ENCODE results near the gene CHI3L2.

DNA sequence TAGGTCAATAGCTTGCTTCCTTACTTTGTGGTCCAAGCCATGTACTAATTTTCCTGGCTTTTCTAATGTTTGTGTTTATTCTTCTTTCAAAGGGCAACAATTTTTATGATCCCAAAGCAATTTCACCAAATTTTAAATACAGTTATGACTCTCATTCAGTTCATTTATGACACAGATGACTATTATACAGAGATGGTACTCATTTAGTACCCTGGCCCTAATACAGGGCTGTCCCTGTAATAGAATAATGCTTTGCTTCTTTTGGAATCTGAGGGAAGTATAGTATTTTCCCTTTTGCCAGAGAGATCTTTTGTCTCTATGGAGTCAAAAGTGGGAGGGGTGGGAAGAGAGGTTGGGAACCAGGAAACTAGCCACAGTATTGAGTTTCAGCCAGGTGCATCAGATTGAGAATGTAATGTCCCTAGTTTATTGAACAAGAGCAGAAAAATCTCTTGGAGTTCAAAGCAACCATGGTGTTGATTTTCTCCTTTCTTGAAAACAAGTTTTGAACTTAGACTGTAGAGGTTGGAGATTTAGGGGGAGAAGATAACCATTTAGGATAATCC is 47.5 kb upstream of the CHI3L2 start:
- TF ChIP-seq CTCF (conservative IDR thresholded peaks at IDR 0.05) = no peak
- TF ChIP-seq ZFX (IDR thresholded peaks at IDR 0.05) = no peak
